ENCODE measurements around the gene KDSR. TPM values are rescaled to one million over a fixed set of nuclear protein-coding genes. Genes with fewer than 3 reads are reported as not detected.

KDSR gene
- total RNA-seq, 1 experiment from 2014 or later, result 29.8 TPM

- in situ Hi-C loops (cut with HindIII; ENCODE audit: low pct_unique_long_range_greater_than_20kb, low sequenced_read_pairs) (no loop called here), intact Hi-C loops (cut with micrococcal nuclease; ENCODE audit: unreplicated experiment) (no loop called here)
- ChIA-PET POLR2A (no interaction called here), CTCF (no interaction called here)
- no peak for ATAC-seq
- no peak overlapping the region for H3K27ac ChIP-seq (ENCODE audit: low read length)
- no peaks in the 10 kb centered on the region for H3K9me3 ChIP-seq (ENCODE audit: control insufficient read depth, insufficient read depth, low read depth, low read length)
- no peak for DNase-seq (ENCODE audit: low read depth, low spot score)
- H3K4me1 ChIP-seq (ENCODE audit: control insufficient read depth, insufficient read depth, low read length), result no peaks in the 10 kb centered on the region
- no peaks in the 10 kb centered on the region for H3K27me3 ChIP-seq (ENCODE audit: control insufficient read depth, insufficient read depth, low read length)
- TF ChIP-seq POLR2AphosphoS5 (IDR thresholded peaks at IDR 0.05; ENCODE audit: low read depth, low read length), result no peak
- BruUV-seq (replicated peaks), result no TSS peak
- H3K4me3 ChIP-seq (ENCODE audit: low read depth in 2 of 2, low read length in 2 of 2), result no peak overlapping the region
- H3K36me3 ChIP-seq (ENCODE audit: control insufficient read depth, insufficient read depth, low read length), result peaks cover 4% of the 10 kb centered on the region
Measured at GRCh38 chr18:63356272-63356896, 10.6 kb downstream of the KDSR start.

GRCh38 chr18:63350230-63350629 lies 16.8 kb downstream of the KDSR start:
- intact Hi-C loops (cut with micrococcal nuclease; ENCODE audit: unreplicated experiment) (no loop called here), in situ Hi-C loops (cut with HindIII; ENCODE audit: low pct_unique_long_range_greater_than_20kb, low sequenced_read_pairs) (no loop called here)
- Histone ChIP-seq H3K27ac (ENCODE audit: low read length) (no peak overlapping the region), H3K4me1 (ENCODE audit: control insufficient read depth, insufficient read depth, low read length) (no peaks in the 10 kb centered on the region), H3K27me3 (ENCODE audit: control insufficient read depth, insufficient read depth, low read length) (no peaks in the 10 kb centered on the region), H3K9me3 (ENCODE audit: control insufficient read depth, insufficient read depth, low read depth, low read length) (no peaks in the 10 kb centered on the region), H3K36me3 (ENCODE audit: control insufficient read depth, insufficient read depth, low read length) (peaks cover 9% of the 10 kb centered on the region), H3K4me3 (ENCODE audit: low read depth in 2 of 2, low read length in 2 of 2) (no peak overlapping the region)
- BruUV-seq (replicated peaks), result no TSS peak
- POLR2A ChIA-PET, result no interaction called here
- DNase-seq (ENCODE audit: low read depth, low spot score), result no peak
- no peak for ATAC-seq
- TF ChIP-seq REST (IDR thresholded peaks at IDR 0.05; ENCODE audit: insufficient read depth in 1 of 2, low read depth in 2 of 2, low read length in 1 of 2), result no peak
- no peak for TF ChIP-seq POLR2AphosphoS5 (IDR thresholded peaks at IDR 0.05; ENCODE audit: low read depth, low read length)
- TF ChIP-seq TCF7L2 (IDR thresholded peaks at IDR 0.05; ENCODE audit: low read depth, low read length), result no peak
- TF ChIP-seq SIN3A (IDR thresholded peaks at IDR 0.05; ENCODE audit: borderline replicate concordance, insufficient read depth, low read depth, low read length), result no peak
- no peak for TF ChIP-seq CTCF (IDR thresholded peaks at IDR 0.05)
- CTCF ChIA-PET, result no interaction called here

- H3K27me3 ChIP-seq (ENCODE audit: control insufficient read depth, insufficient read depth, low read length), result no peaks in the 10 kb centered on the region
- BruUV-seq (replicated peaks), result no TSS peak
- H3K36me3 ChIP-seq (ENCODE audit: control insufficient read depth, insufficient read depth, low read length), result peaks cover 4% of the 10 kb centered on the region; the same call in 1 of the 2 replicates
- DNase-seq (ENCODE audit: low read depth, low spot score), result no peak
- no peak for TF ChIP-seq TCF7L2 (IDR thresholded peaks at IDR 0.05; ENCODE audit: low read depth, low read length)
- TF ChIP-seq POLR2AphosphoS5 (IDR thresholded peaks at IDR 0.05; ENCODE audit: low read depth, low read length), result no peak
- no peak for TF ChIP-seq REST (IDR thresholded peaks at IDR 0.05; ENCODE audit: insufficient read depth in 1 of 2, low read depth in 2 of 2, low read length in 1 of 2)
- TF ChIP-seq CTCF (IDR thresholded peaks at IDR 0.05), result no peak
- no peak for TF ChIP-seq SIN3A (IDR thresholded peaks at IDR 0.05; ENCODE audit: borderline replicate concordance, insufficient read depth, low read depth, low read length)
- ChIA-PET POLR2A (no interaction called here), CTCF (no interaction called here)
- H3K9me3 ChIP-seq (ENCODE audit: control insufficient read depth, insufficient read depth, low read depth, low read length), result no peaks in the 10 kb centered on the region
- in situ Hi-C loops (cut with HindIII; ENCODE audit: low pct_unique_long_range_greater_than_20kb, low sequenced_read_pairs) (no loop called here), intact Hi-C loops (cut with micrococcal nuclease; ENCODE audit: unreplicated experiment) (no loop called here)
- no peak overlapping the region for H3K4me3 ChIP-seq (ENCODE audit: low read depth in 2 of 2, low read length in 2 of 2)
- H3K4me1 ChIP-seq (ENCODE audit: control insufficient read depth, insufficient read depth, low read length), result no peaks in the 10 kb centered on the region
- ATAC-seq, result no peak
- no peak overlapping the region for H3K27ac ChIP-seq (ENCODE audit: low read length)
Measured at GRCh38 chr18:63348508-63349136, 18.4 kb downstream of the KDSR start.
